LoVo (cell line): ENCODE measurements around the gene SIRT7.
"Not testable (repeated sequence)": the region's sequence is repeated elsewhere in the genome, so short reads cannot be mapped to it uniquely, and the experiment has no call there.

Experiments
- DNase-seq: peaks from one replicate; pipeline ENCODE4 v3.0.0-alpha.2; 2016; ENCODE audit warnings: low spot score

Gene SIRT7

DNA sequence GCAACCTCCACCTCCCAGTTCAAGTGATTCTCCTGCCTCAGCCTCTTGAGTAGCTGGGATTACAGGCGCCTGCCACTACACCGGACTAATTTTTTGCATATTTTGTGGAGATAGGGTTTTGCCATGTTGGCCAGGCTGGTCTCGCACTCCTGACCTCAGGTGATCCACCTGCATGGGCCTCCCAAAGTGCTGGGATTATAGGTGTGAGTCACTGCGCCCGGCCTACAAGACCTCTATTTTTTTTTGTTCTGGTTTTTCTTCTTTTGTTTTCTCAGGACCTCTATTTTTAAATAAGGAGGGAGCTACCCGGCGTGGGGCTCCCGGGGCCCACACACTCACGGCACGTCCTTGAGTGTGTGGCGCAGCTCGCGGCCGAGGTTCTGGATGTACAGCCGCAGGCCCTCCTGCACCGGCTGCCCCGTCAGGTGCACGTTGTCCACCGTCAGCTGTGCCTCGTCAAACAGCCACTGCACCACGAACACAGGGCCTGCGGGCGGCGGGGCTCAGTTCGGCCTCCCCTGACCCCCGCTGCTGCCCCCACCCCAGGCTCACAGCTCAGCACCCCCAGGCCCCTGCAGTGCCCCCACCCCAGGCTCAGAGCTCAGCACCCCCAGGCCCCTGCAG is 37.2 kb upstream of the SIRT7 start:
- DNase-seq: no peak

- no peak for DNase-seq
These were observed 36.4 kb upstream of the SIRT7 start for GRCh38 chr17:81954131-81955057.

- not testable (repeated sequence) for DNase-seq
These were observed 35.5 kb upstream of the SIRT7 start for GRCh38 chr17:81953443-81953842.

DNA sequence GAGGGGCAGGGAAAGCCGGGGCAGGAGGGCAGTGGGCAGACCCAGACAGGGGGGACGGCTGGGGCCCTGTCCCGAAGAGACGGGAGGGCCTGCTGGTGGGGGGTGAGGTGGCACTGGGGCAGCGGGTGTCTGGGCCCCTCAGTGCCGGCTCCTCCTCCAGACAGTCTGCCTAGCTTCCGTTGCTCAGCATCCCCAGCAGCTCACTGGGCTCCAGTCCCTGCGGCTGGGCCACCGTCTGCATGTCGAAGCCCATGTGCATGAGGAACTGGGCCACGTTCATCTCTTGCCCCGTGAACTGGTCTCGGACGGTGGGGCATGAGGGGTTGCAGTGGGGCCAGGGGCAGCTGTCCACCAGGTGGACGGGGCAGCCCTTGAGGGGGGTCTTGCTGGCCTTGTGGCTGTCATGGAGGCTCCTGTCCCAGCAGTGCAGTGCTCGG is 34.8 kb upstream of the SIRT7 start:
- no peak for DNase-seq

DNA sequence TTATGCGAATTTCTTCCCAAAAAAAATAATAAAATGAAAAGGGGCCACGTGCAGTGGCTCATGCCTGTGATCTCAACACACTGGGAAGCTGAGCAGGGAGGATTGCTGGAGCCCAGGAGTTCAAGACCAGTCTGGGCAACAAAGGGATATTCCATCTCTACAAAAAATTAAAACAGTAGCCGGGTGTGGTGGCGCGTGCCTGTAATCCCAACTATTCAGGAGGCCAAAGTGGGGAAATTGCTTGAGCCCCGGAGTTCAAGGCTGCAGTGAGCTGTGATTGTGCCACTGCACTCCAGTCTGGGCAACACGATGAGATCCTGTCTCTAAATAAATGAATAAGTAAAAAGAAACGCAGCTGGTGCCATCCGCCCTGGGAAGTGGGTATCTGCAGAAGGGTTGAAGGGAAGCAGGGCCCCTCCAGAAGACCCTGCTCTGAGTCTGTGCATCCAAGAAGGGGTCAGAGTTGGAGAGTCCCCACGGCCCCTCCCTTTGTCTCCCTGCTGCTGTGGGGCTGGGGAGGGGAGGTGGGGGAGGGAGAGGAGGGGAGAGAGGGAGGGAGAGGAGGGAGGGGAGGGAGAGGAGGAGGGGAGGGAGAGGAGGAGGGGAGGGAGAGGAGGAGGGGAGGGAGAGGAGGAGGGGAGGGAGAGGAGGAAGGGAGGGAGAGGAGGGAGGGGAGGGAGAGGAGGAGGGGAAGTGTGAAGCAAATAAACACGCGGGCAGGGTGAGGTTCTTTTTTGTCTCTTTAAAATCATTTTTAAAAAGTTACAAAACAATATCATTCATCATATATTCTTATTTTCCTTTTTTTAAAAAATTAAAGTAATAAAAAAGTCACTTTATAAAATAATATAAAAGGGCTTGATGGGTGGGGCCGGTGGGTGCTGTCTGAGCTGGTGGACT is 34.1 kb upstream of the SIRT7 start:
- no peak for DNase-seq

GRCh38 chr17:81950501-81950900 is 32.5 kb upstream of the SIRT7 start:
- DNase-seq: no peak

- DNase-seq: no peak
These were observed 30.8 kb upstream of the SIRT7 start for GRCh38 chr17:81948635-81949378.

DNA sequence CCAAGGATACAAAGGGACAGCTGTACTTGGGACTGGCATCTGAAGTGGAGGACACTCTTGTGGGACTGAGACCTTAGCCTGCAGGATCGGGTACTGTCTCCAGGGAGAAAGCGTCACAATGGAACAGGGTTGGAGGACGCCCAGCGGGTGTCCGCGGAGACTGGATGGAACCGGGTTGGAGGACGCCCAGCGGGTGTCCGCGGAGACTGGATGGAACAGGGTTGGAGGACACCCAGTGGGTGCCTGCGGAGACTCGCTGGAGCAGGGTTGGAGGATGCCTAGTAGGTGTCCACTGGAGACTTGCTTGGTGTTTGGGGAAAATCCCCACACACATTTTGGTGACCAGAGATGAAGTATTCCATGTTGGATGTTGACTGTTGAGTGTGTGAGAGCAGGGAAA is 29.2 kb upstream of the SIRT7 start, which contains the start of gene MYADML2:
TSS of gene MYADML2 (minus strand) at position 45 of the 400 bp plus-strand sequence. CDS start 5,492 bp downstream, outside the sequence.
- DNase-seq: no peak

GRCh38 chr17:81944858-81945257 is 26.9 kb upstream of the SIRT7 start:
- DNase-seq: no peak

- DNase-seq: no peak
These were observed 24.2 kb upstream of the SIRT7 start for GRCh38 chr17:81942167-81942553.

GRCh38 chr17:81941484-81942166 is 23.6 kb upstream of the SIRT7 start:
- no peak for DNase-seq

GRCh38 chr17:81940538-81941483 is 22.8 kb upstream of the SIRT7 start:
- DNase-seq: no peak

GRCh38 chr17:81939881-81940385 is 22.0 kb upstream of the SIRT7 start:
- no peak for DNase-seq

DNA sequence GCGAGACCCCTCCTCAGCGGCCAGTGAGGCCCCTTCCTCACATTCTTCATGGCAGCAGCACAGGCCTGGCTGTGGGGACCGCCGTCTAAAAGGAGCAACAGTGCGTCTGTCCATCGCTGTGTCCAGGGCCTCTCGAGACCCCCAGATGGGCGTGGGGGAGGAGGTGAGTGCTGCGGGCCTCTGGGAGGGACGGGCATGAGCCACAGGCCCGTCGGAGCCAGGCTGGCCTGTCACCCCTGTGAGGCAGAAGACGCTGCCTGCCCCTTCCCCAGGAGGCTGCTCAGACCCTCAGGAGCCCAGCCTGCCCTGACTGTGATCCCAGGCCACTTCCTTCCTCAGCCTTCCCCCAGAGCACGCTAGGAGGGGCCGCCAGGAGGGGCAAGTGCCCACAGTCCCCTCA is 21.2 kb upstream of the SIRT7 start:
- no peak for DNase-seq

GRCh38 chr17:81935709-81936084 is 17.7 kb upstream of the SIRT7 start:
- DNase-seq: no peak

DNA sequence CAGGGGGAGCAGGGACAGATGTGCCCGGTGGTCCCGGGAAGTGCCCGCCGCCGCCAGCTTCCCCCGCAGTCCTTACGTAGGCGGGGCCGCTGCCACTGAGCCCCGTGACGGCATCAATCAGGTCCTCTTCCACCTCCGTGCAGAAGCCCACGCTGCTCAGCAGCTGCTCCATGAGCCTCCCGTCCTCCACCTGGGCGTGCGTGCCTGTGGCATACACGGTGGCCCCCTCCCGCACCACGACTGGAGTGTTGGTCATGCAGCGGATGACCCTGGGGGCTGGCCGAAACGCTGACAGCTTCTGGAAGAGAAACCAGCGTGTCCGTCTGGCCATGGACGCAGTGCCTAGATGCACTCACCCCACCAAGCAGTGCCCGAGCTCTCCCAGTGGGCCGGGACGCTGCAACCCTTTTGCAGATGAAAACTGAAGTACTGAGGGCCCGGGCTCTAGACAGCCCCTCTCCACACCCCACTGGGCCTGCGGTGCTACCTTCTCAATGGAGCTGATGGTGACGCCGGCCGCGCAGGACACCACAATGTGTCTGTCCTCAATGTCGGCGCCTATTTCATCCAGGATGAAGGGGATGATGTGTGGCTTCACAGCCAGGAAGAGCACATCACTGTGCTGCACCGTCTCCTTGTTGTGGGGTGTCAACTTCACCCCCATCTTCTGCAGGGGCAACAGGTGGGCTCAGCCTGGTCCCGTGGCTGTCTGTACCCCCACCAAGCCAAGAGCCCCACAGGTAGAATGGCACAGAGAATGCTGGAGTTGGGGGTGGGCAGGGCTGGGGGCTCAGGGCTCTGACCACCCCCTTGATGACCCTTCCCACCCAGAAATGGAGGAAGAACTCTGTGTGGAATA is 17.1 kb upstream of the SIRT7 start:
- no peak for DNase-seq

GRCh38 chr17:81934098-81934757 is 16.3 kb upstream of the SIRT7 start:
- no peak for DNase-seq

DNA sequence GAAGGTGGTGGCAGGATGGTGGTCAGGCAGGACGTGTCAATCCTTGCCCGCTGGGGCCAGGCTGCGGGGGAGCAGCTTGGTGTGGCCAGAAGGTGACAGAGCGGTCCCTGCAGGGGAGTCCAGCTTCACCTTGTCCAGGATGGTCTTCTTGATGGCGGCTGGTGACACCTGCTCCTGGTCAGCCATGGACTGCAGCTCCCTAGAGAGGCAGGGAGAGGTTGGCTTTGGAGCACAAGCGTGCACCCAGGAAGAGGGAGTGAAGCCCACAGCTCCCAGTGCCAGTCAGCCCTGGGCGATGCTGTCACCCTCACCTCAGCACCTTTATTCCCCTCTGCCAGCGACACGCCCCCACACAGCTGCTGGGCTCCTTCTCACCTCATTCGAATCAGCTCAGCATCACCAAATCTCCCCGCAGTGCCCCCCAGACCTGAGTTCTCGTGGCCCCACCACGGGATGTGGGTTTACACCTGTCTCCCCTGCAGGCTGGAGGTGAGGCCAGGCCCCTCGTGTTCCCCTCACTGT is 15.3 kb upstream of the SIRT7 start:
- DNase-seq: no peak
